Left lobe of liver (tissue), 2 donors: Measurements from ENCODE around the gene SMURF2. TPM values are rescaled to one million over a fixed set of nuclear protein-coding genes. Genes with fewer than 3 reads are reported as not detected.
"Not testable (repeated sequence)": the region's sequence is repeated elsewhere in the genome, so short reads cannot be mapped to it uniquely, and the experiment has no call there.

Experiments
- ATAC-seq: fragments of 200-7000 bp; cut with Tn5 transposase; one replicate; pipeline ENCODE4 v1.9.1; 2020; ENCODE audit warnings: mild to moderate bottlenecking, moderate library complexity
- DNase-seq: peaks from one replicate; pipeline ENCODE4 v3.0.0-alpha.2; 2020; ENCODE audit warnings: low spot score
- total RNA-seq: library from RNA; stranded (reverse); gene quantifications from one replicate; pipeline ENCODE4 v1.2.1, GENCODE V29; 2021
- donor health status: DM: no; HTN: no; CAD: no; lungs with moderate emphysema.
- donor health status: DM: no; HTN: yes; CAD: no.

Gene SMURF2
- total RNA-seq, 1 donor from 2014 or later: 2.2 TPM

- DNase-seq: no peak
- no peak for ATAC-seq
Observed at GRCh38 chr17:64599827-64600226, 62.3 kb downstream of the SMURF2 start.

DNA sequence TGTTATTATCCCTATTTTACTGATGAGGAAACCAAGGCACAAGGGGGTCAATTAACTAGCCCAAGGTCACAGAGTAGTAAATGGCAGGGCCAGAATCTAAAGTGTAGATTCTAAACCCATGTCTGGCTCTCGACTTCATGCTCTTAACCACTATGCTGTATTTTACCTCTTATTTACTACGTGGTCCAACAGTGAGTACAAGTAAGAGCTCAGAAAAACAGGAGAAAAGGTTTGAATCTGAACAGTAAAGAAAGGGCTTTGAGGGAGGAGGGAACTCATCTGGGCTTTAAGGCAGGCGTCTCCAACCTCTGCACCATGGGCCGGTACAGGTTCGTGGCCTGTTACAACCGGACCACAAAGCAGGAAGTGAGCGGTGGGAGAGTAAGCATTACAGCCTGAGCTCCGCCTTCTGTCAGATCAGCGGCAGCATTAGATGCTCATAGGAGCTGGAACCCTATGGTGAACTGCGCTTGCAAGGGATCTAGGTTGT lies 62.9 kb downstream of the SMURF2 start:
- DNase-seq (no peak), ATAC-seq (peak; percentile 26)

- no peak for ATAC-seq
- DNase-seq: no peak
Observed at GRCh38 chr17:64598672-64599071, 63.4 kb downstream of the SMURF2 start.

GRCh38 chr17:64596988-64597387 lies 65.1 kb downstream of the SMURF2 start:
- DNase-seq (no peak), ATAC-seq (no peak)

DNA sequence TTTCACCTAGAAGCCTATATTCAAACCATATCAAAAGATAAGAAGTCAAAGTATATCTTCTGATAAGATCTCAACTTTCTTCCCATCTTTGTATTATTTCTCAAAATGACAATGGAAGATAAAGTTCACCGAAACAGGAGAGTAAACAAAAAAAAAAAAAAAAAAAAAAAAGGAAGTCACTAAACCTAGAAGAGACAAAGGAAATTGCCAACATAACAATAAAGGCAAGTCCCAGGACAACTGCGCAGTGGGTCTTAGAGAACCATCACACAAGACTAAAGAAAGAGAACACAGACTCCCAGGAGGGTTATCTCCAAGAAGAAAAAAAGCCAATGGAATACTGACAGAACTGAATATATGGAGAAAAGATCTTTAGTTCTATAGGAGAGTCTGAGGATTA lies 65.7 kb downstream of the SMURF2 start:
- no peak for ATAC-seq
- no peak for DNase-seq

DNA sequence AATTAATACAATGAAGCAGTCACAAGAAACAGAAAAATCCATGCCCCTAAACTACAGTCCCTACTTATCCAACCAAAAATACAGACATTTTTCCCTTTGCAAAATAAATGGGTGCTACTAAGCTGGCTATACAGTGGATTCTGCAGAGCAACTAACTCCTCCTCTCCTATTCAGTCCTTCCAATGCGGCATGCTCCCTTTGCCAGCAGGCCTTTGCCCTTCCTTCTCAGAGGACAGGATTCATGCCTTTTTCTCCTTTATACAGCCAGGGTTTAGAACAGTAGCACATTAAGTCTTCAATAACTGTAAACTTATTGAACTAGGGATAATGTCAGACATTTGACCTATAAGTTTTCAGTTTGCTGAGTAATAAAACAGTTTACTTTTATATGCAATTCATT lies 70.2 kb downstream of the SMURF2 start:
- ATAC-seq: peak; percentile 68
- DNase-seq: no peak

GRCh38 chr17:64585146-64585545 lies 77.0 kb downstream of the SMURF2 start:
- ATAC-seq (no peak), DNase-seq (no peak)

GRCh38 chr17:64583038-64583437 lies 79.1 kb downstream of the SMURF2 start:
- DNase-seq (no peak), ATAC-seq (no peak)

DNA sequence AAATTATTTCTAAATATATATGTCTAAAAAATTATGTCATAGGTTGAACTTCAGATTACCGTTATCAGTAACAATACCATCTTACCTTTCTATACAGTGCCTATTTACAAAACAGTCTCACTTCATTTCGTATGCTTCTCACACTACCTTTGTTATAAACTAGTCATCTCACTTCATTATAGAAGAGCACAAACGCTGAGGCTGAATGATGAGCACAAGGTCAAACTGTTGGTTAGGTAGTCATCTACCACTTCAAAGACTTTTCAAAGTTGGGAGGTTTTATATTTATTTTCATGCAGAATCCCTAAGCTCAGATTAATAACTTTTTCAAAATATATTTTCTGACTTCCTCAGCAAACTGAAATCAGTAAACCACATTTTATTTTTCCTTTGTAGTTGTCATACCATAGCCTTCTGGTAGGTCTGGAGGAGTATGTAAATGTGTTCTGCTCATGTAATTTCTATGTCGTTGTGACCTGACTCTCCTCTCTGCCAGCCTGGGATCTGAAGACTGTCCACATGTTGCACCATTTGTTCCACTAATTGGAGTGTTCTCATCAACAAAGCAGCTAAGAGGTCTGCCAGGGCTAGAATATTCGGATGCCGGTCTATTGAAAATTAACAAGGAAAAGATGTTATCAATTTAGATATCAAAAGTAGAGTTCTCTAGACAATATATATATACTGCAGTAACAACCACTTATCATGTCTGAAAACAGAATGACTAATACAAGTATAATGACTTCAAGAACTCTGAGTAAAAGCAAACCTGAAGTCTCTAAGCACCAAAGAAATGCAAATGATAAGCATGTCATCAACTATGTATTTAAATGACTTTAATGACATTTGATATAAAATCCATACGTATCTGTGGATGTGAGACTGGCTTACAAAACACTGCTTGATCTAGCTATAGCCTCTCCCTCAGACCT lies 81.5 kb downstream of the SMURF2 start:
- DNase-seq (no peak), ATAC-seq (no peak)

DNA sequence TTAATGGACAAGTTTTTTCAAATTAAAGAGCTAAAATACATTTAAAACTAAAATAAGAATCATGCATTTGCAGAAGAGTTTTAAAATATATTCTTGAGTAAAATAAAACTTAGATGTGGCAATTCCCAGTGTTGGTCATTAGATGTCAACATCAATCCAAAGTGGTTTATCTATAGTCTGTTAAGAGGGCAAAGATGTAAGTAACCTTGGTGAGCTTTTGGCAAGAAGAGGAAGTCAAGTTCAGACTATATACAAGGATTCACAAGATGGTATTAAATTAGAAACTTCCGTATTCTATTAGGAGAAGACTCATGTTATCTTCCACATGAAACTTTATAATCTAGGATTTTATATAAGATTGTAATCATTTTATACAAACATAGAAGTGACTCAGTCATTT lies 82.2 kb downstream of the SMURF2 start:
- DNase-seq (no peak), ATAC-seq (no peak)

GRCh38 chr17:64577025-64577424 lies 85.1 kb downstream of the SMURF2 start:
- not testable (repeated sequence) for ATAC-seq, DNase-seq

DNA sequence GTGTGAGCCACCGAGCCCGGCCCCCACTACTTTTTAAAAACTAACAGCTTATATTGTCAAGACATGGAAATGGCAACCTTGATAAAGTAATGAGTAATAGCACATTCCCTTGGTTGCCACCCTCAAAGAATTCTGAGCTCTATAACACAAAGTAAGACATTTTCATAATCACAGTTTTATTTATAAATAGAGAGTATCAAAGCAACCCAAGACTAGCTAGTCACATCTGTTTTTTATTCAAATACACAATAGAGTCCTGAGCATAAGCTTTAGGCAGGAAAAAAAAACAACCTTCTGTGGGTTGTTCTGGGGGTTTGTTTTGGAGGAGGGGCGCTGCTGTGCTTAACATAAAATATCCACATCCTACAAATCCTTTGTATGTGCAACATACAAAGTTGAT lies 86.7 kb downstream of the SMURF2 start:
- DNase-seq (no peak), ATAC-seq (no peak)

GRCh38 chr17:64574646-64575045 lies 87.5 kb downstream of the SMURF2 start:
- ATAC-seq: no peak
- no peak for DNase-seq

DNA sequence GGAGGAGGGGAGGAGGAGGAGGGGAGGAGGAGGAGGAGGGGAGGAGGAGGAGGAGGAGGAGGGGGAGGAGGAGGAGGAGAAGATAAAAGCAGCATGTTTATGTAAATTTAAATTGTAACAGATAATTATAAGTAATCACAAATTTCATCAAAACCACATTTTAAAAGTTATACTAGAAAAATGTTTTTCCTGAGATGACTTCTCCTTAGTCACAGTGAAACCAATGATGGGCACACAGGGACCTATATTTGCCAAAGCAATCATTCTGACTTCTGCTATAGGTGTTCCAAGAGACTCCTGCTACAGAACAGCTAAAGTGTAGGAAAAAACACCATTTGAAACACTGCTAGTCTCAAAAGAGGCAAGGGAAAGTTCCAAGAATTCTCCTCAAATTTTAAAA lies 88.9 kb downstream of the SMURF2 start:
- no peak for DNase-seq
- no peak for ATAC-seq

DNA sequence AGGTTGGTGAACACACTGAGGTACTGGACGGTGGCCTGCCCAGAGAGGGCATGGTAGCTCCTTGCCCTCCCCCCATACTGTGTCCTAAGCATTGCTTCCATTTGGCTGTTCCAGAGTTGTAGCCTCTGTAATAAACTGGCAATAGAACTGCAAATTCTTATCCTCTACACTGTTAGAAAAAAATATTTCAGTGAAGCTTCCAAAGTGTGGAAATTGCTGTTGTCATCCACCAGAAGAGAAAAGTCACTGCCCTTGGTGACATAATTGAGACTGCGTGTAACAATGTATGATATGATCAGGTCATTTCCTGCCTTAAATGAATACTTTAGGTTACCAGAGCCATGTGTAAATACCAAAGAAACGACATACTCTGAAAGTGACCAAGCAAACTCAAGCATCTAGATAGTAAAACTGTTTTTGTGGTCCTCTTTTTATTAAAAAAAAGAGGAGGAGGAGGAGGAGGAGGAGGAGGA lies 89.4 kb downstream of the SMURF2 start:
- no peak for DNase-seq
- no peak for ATAC-seq

DNA sequence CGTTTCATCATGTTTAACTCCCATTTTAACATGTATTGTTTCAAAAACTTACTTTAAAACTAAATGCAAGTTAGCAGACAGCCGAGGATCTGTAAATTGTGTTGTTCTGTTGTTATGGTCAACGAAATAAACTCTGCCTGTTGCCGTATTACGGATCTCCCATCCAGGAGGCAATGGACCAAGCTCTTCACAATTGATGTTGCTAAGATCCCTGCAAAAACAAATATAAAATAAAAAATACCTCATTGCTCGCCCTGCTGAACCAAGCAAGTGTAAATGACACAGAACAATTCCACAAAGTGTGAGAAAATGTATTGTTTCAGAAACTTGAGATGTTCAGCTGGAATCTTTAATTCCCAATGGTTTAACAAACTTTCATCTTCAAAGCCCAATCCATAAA lies 90.4 kb downstream of the SMURF2 start:
- ATAC-seq (no peak), DNase-seq (no peak)

DNA sequence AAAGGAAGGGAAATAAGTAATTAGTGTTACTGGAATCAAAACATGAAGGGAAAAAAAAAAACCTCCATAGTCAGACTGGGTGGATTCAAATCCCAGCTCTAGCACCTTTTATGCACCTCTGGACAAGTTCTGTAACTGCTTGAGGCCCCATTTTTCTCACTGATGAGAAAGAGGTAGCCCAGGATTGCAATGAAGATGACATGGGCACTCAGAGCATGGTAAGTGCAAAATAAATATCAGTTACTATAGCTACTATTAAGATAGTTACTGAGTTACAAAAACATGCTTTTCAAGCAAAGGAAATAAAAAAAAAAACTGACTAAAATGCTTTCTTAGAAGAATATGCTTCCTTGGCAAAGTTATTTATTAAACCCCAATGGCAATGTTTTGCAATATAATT lies 96.5 kb downstream of the SMURF2 start:
- ATAC-seq (no peak), DNase-seq (no peak)

DNA sequence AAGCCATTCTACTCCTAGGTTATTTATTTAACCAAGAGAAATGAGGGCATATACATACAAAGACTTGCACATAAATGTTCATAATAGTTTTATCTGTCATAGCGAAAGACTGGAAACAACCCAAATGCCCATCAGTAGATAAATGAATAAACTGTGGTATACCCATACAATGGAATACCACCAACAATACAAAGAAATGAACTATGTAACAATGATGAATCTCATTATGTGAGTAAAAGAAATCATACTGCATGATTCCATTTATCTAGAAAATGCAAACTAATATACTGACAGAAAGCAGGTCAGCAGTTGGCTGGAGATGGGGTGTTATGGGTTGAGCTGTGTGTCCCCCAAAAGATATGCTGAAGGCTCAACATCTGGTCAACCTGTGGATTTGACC lies 98.0 kb downstream of the SMURF2 start:
- no peak for DNase-seq
- no peak for ATAC-seq

DNA sequence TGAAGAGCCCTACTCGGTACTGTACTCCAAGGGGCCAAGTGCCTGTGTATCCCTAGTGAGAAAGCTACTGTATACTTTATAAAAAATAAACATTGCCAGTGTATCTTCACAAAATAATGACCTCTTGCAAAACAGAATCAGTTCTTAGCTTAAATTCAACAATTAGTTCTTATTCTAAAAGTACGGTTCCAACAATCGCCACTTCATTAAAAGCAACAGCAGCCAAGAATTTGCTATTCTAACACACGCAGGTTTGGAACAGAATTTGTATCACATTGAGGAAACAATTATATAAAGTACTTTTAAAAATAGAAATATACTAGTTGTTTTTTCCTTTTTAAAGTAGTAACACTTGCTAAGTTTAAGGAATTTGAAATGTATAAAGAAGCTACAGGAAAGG lies 106.8 kb downstream of the SMURF2 start:
- DNase-seq (no peak), ATAC-seq (no peak)

GRCh38 chr17:64554028-64554637 lies 108.0 kb downstream of the SMURF2 start:
- ATAC-seq (no peak), DNase-seq (no peak)

DNA sequence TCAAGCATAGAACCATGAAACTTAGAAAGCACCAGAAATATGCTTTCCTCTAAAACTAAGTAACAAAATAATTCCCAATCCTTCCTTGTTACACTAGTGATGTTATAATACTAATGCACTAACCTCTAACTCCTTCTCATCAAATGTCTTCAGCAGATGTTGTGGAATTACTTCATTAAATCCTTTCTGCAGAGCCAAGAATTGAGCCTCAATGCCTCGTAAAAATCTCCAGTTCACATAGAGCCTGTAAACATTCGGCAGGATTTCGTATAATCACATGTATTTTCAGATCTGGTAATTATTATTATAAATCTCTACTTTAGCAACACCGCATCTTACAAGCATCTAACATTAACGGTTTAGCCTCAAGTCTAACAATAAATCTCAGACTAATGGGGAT lies 110.6 kb downstream of the SMURF2 start:
- DNase-seq: no peak

GRCh38 chr17:64547319-64547718 lies 114.8 kb downstream of the SMURF2 start:
- no peak for ATAC-seq
- DNase-seq: no peak

More for the DNA sequence above, 110.6 kb downstream of the SMURF2 start:
- ATAC-seq: no peak
